Tibial artery (tissue), 4 donors: ENCODE data around the gene UVSSA.
A peak's percentile ranks its signal among the peaks of the same experiment; 100 is the strongest.

Experiments
- DNase-seq, 2 donors: peaks; one replicate each; pipeline ENCODE4 v3.0.0-alpha.2; 2019
- H3K27ac ChIP-seq, 2 donors: fragments of 200-600 bp; sonication (generic) in 1 of 2; 1 replicate in 1 of 2; 2 replicates in 1 of 2; pipeline ENCODE4 v1.5.1; 2018 to 2019; ENCODE audit warnings: mild to moderate bottlenecking in 1 of 2
- H3K27me3 ChIP-seq, 2 donors: fragments of 200-600 bp; sonication (generic) in 1 of 2; one replicate each; pipeline versions ENCODE4 v1.5.1 to v1.6.0; 2016 to 2019
- H3K36me3 ChIP-seq, 3 donors: fragments of 200-600 bp; sonication (generic) in 2 of 3; one replicate each; pipeline ENCODE4 v1.5.1; 2016 to 2019; ENCODE audit warnings: mild to moderate bottlenecking in 2 of 3
- H3K4me1 ChIP-seq, 4 donors: fragments of 200-600 bp; sonication (generic) in 2 of 4; 1 replicate in 3 of 4; 2 replicates in 1 of 4; pipeline ENCODE4 v1.5.1; 2016 to 2019
- H3K4me3 ChIP-seq, 2 donors: fragments of 200-600 bp; sonication (generic) in 1 of 2; 1 replicate in 1 of 2; 2 replicates in 1 of 2; pipeline ENCODE4 v1.5.1; 2018 to 2019; ENCODE audit warnings: mild to moderate bottlenecking in 2 of 2
- H3K9me3 ChIP-seq, 3 donors: fragments of 200-600 bp; sonication (generic) in 1 of 3; one replicate each; pipeline ENCODE4 v1.5.1; 2016 to 2019
- intact Hi-C: fragments of 100-400 bp; cut with DNase I; formaldehyde crosslinking; loops from one replicate; pipeline ENCODE4 v1.15.0; 2023; ENCODE audit warnings: low total_unique reads
- TF ChIP-seq, protein P1 (sequence below), 2 experiments: fragments of 200-600 bp in 1 of 2; fragments of 450-650 bp in 1 of 2; IDR thresholded peaks; one replicate each; pipeline ENCODE4 v1.5.1; 2017 to 2019; ENCODE audit warnings: antibody characterized with exemption in 2 of 2, mild to moderate bottlenecking in 1 of 2, moderate library complexity in 1 of 2

The UVSSA gene

GRCh38 chr4:1344696-1345095 is 2.3 kb upstream of the UVSSA start:
- TF ChIP-seq, protein P1, sequence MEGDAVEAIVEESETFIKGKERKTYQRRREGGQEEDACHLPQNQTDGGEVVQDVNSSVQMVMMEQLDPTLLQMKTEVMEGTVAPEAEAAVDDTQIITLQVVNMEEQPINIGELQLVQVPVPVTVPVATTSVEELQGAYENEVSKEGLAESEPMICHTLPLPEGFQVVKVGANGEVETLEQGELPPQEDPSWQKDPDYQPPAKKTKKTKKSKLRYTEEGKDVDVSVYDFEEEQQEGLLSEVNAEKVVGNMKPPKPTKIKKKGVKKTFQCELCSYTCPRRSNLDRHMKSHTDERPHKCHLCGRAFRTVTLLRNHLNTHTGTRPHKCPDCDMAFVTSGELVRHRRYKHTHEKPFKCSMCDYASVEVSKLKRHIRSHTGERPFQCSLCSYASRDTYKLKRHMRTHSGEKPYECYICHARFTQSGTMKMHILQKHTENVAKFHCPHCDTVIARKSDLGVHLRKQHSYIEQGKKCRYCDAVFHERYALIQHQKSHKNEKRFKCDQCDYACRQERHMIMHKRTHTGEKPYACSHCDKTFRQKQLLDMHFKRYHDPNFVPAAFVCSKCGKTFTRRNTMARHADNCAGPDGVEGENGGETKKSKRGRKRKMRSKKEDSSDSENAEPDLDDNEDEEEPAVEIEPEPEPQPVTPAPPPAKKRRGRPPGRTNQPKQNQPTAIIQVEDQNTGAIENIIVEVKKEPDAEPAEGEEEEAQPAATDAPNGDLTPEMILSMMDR (IDR thresholded peaks at IDR 0.05) = no peak
- intact Hi-C loops = loop anchor here (10.0 kb wide), 1 partner anchor 180 kb away; no protein-coding TSS in a partner anchor
- H3K4me1 ChIP-seq = peaks cover 0 to 26% (median 19%) of the 10 kb centered on the region in 4 donors
- no peak overlapping the region for H3K4me3 ChIP-seq
- no peak overlapping the region for H3K27ac ChIP-seq
- no peaks in the 10 kb centered on the region for H3K27me3 ChIP-seq
- peaks cover 14 to 28% (median 23%) of the 10 kb centered on the region in 3 donors for H3K36me3 ChIP-seq
- no peak for DNase-seq
- no peaks in the 10 kb centered on the region for H3K9me3 ChIP-seq

GRCh38 chr4:1345903-1346780 is 866 bp upstream of the UVSSA start:
- Histone ChIP-seq H3K4me1 (peaks cover 0 to 28% (median 19%) of the 10 kb centered on the region in 4 donors), H3K27ac (peak overlapping the region; percentile 88 to 98), H3K27me3 (no peaks in the 10 kb centered on the region), H3K9me3 (no peaks in the 10 kb centered on the region), H3K4me3 (peak overlapping the region; percentile 73 to 100), H3K36me3 (peaks cover 0 to 17% (median 15%) of the 10 kb centered on the region in 3 donors)
- TF ChIP-seq, protein P1 (IDR thresholded peaks at IDR 0.05) = no peak
- intact Hi-C loops = loop anchor here (1.0 to 10.0 kb wide), 2 partner anchors 97 to 181 kb away; partner anchors contain the start of gene CTBP1
- peak; percentile 45 to 80 for DNase-seq

DNA sequence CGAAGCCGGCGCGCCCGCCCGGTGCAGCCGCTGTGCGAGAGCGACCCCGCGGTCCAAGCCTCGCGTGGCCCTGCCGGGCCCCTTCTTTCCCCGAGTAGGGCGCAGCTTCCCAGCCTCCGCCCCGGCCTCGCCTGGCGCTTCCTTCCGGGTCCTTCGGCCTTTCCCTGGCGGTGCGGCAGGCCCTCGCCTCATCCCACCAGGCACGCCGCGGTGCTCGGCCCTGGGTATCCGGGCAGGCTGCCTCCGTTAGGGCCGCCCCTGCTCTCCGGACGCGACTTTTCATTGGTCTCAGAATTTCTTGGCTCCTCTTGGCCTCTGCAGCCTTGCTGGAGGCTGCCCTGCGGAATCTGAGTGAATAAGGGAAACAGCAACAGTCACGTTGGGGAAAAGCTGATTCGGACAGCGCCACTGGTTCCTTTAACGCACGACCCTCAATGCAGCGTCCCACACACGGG is 429 bp downstream of the UVSSA start:
- peak overlapping the region; percentile 92 to 97 for H3K27ac ChIP-seq
- peaks cover 0 to 32% (median 23%) of the 10 kb centered on the region in 4 donors for H3K4me1 ChIP-seq
- peak; percentile 78 to 91 for DNase-seq
- no peaks in the 10 kb centered on the region for H3K9me3 ChIP-seq
- no peaks in the 10 kb centered on the region for H3K27me3 ChIP-seq
- TF ChIP-seq, protein P1 (IDR thresholded peaks at IDR 0.05) = no peak
- peaks cover under 1 to 11% (median 11%) of the 10 kb centered on the region in 3 donors for H3K36me3 ChIP-seq
- H3K4me3 ChIP-seq = peak overlapping the region; percentile 73 to 100
- intact Hi-C loops = loop anchor here (1.0 to 10.0 kb wide), 2 partner anchors 58 to 183 kb away; partner anchors contain the start of gene MAEA

- TF ChIP-seq, protein P1 (IDR thresholded peaks at IDR 0.05) = no peak
- Histone ChIP-seq H3K9me3 (no peaks in the 10 kb centered on the region), H3K4me3 (peak overlapping the region; percentile 73 to 100), H3K4me1 (peaks cover 0 to 32% (median 23%) of the 10 kb centered on the region in 4 donors), H3K27me3 (no peaks in the 10 kb centered on the region), H3K27ac (peak overlapping the region; percentile 92 to 97), H3K36me3 (peaks cover 7 to 17% (median 17%) of the 10 kb centered on the region in 3 donors)
- intact Hi-C loops = loop anchor here (2.0 to 10.0 kb wide), 2 partner anchors 183 to 337 kb away; partner anchors contain the start of gene FGFRL1
- DNase-seq = no peak
Measured at GRCh38 chr4:1348014-1348513, 1.1 kb downstream of the UVSSA start.

DNA sequence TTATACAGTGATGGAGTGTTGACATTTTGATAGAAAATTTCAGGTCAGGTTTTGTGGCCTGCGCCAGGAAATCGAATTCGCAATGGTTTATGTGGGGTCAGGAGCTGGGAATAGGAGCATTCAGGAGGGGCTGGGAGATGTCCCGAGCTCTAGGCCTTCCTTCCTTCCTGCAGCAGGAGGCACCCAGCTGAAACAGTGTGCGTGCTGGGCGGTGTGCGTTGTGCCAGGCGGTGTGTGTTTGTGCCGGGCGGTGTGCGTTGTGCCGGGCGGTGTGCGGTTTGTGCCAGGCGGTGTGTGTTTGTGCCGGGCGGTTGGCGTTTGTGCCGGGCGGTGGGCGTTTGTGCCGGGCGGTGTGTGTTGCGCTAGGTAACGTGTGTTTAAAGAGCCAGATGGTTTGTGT is 1.7 kb downstream of the UVSSA start:
- intact Hi-C loops = loop anchor here (2.0 to 10.0 kb wide), 2 partner anchors 184 to 338 kb away; partner anchors contain the start of gene FGFRL1
- TF ChIP-seq, protein P1 (IDR thresholded peaks at IDR 0.05) = no peak
- Histone ChIP-seq H3K27me3 (no peaks in the 10 kb centered on the region), H3K9me3 (no peaks in the 10 kb centered on the region), H3K4me3 (no peak overlapping the region), H3K27ac (peak overlapping the region; percentile 92 to 97), H3K36me3 (peaks cover 12 to 24% (median 21%) of the 10 kb centered on the region in 3 donors), H3K4me1 (peaks cover 0 to 32% (median 23%) of the 10 kb centered on the region in 4 donors)
- no peak for DNase-seq
